Fibroblast of the aortic adventitia (primary cell): ENCODE data around the gene RPS18. TPM values are rescaled to one million over a fixed set of nuclear protein-coding genes. Genes with fewer than 3 reads are reported as not detected.

Experiments
- DNase-seq: peaks from one replicate; pipeline ENCODE4 v3.0.0-alpha.2; 2010; ENCODE audit warnings: low read depth
- H3K4me3 ChIP-seq: 2 replicates; pipeline ENCODE4 v1.5.1; 2011; ENCODE audit warnings: low read depth, mild to moderate bottlenecking, control low read depth, low read length, moderate library complexity
- total RNA-seq: library from RNA; depleted of rRNA; stranded (reverse); fragments of >200 nt; gene quantifications from 2 replicates; pipeline ENCODE4 v1.2.3, GENCODE V29; 2012; ENCODE audit warnings: low replicate concordance
- TF ChIP-seq, protein P1 (sequence below): IDR thresholded peaks from 2 replicates; pipeline ENCODE4 v1.5.1; 2011; ENCODE audit warnings: mild to moderate bottlenecking, low read length, control low read depth, inconsistent platforms; ENCODE audit not compliant: insufficient read depth

RPS18 gene
- total RNA-seq, 1 donor = 4,237 TPM

DNA sequence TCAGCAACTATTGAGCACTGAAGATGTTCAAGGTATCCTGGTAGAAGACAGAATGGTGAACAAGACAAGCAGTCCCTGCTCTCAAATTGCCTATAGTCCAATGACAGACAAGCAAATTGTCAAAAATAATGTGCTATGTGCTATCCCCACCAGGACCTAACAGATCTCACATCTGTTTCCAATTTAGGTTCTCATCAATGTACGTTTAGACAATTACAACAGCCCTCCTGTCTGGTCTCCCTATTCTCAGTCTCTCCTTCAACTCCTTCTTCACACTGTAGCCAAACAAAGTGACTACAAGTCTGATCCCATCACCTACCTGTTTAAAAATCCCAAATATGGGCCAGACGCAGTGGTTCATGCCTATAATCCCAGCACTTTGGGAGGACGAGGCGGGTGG is 34.5 kb downstream of the RPS18 start:
- no peak overlapping the region for H3K4me3 ChIP-seq
- TF ChIP-seq, protein P1, sequence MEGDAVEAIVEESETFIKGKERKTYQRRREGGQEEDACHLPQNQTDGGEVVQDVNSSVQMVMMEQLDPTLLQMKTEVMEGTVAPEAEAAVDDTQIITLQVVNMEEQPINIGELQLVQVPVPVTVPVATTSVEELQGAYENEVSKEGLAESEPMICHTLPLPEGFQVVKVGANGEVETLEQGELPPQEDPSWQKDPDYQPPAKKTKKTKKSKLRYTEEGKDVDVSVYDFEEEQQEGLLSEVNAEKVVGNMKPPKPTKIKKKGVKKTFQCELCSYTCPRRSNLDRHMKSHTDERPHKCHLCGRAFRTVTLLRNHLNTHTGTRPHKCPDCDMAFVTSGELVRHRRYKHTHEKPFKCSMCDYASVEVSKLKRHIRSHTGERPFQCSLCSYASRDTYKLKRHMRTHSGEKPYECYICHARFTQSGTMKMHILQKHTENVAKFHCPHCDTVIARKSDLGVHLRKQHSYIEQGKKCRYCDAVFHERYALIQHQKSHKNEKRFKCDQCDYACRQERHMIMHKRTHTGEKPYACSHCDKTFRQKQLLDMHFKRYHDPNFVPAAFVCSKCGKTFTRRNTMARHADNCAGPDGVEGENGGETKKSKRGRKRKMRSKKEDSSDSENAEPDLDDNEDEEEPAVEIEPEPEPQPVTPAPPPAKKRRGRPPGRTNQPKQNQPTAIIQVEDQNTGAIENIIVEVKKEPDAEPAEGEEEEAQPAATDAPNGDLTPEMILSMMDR = no peak
- no peak for DNase-seq

DNA sequence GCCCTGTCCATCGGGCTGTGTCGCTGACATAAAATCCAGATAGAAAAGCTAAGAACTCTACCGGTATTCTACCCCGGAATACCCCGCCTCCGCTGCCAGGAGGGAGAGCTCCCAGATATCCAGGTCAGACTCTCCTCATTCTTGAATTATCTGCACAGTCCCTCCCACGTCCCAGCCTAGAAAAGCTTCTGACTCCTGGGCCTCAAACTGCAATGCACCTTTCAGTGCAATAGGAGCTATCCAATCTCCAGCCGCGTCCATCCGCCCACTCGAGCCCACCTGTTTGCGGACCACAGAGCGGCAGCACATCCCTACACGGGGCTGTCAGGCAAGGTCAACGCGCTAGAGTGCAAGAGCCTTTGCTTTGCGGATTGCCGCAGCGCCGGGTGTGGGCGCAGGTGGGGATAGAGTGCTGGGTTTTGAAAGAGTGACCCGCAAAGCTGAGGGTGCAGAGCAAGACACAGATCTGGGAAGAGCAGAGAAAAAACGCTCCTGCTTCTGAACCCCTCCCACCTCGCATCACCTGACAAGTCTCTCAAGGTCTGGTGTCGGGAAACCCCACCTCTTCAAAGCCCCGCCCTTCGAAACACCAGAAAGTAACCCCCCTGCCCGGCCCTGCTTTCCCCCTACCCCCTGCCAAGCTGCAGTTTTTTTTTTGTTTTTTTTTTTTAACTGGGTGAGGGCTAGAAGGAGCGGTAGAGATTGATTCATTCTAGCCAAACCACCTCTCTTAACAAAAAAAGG is 40.7 kb downstream of the RPS18 start:
- peak; percentile 60 for DNase-seq
- TF ChIP-seq, protein P1 = no peak
- H3K4me3 ChIP-seq = peak overlapping the region; percentile 92

DNA sequence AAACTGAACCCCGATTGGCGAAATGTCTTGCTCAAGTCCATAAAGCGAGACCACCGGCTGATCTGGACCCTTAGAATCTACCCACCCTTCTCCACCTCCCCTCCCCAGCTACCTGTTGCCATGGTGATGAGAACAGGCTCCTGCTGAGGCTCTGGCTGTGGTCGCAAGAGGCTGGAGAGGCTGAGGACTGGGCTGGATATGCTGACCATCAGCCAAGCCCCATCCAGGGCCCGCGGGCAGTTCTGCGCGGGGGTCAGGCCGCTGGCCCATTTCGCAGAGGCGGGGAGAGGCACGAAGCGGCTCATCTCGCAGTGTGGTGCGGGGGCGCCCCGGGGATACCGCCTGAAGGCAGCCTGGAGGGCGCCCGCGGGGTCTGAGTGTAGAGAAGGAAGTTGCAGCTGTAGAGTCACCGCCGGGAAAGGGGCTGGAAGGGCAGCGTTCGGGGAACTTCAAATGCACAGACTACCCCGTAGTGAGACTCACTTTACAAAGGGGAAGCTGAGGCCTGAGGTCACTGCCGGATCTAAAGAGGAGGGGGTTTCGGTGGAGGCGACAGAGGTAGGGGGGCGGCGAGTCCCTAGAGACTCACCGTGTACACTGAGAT is 41.3 kb downstream of the RPS18 start:
- DNase-seq = no peak

DNA sequence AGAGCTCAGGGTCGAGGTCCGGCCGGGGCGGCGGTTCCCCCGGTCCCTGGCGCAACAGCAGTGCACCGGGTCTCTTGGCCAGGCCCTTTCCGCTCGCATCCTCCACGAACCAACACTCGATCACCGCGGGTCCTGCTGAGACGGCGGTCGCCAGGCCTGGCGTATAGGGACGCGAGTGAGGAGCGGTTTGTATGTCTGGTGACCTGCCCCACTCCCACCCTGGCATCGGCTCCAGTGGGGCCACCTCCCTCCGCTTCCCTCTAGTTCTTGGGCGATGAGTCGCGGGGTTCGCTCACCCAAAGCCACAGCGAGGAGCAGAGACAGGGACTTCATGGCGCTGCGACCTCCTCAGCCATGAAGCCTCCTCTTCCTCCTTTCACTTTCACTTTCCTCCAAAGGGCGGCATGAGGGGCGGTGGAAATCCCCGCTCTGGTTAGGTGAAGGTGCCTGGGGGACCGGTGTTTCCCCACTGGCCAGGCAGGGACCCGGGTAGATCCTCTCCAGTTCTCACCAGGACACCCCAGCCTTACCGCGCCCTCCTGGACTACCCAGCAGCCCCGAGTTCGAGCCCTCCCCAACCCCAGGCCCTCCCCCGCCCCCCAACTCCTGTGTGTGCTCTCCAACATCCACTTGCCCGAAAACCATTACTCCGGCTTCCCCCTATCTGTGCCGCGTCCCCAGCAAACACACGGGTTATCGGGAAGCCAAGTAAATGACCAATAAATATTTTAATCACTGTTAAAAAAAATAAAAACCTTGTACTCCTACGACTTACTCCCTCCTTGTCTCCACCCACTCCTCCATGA is 42.0 kb downstream of the RPS18 start, which contains the start of gene TAPBP:
TSS of gene TAPBP (minus strand) at position 370 of the 806 bp plus-strand sequence. CDS start at position 333, 37 bp downstream.
- TF ChIP-seq, protein P1 = no peak
- DNase-seq = peak; percentile 64
- H3K4me3 ChIP-seq = peak within 1 kb of the TSS; percentile 92

More for the DNA sequence above, 41.3 kb downstream of the RPS18 start:
- TF ChIP-seq, protein P1 = no peak
- peak overlapping the region; percentile 92 for H3K4me3 ChIP-seq

DNA sequence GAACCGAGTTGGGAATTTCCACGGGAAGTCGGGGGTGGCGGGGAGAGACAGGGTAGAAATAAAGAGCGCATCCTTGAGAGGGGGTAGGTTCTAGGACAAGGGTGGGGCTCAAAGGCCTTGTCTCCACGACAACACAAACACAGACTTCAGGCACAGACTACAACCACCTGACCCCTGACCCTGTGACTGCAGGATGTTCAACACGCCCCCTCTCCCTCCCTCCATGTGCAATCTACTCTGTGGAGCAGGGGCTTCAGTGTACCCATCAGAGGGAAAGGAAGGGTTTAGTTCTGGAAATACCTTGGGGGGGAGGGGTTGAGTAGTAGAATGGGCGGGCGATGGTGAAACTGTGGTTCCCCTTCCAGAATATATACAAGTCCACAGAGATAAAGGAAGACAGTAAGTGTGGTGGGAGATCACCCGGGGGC is 42.7 kb downstream of the RPS18 start:
- peak overlapping the region; percentile 92 for H3K4me3 ChIP-seq
- TF ChIP-seq, protein P1 = no peak
- peak; percentile 74 for DNase-seq

DNA sequence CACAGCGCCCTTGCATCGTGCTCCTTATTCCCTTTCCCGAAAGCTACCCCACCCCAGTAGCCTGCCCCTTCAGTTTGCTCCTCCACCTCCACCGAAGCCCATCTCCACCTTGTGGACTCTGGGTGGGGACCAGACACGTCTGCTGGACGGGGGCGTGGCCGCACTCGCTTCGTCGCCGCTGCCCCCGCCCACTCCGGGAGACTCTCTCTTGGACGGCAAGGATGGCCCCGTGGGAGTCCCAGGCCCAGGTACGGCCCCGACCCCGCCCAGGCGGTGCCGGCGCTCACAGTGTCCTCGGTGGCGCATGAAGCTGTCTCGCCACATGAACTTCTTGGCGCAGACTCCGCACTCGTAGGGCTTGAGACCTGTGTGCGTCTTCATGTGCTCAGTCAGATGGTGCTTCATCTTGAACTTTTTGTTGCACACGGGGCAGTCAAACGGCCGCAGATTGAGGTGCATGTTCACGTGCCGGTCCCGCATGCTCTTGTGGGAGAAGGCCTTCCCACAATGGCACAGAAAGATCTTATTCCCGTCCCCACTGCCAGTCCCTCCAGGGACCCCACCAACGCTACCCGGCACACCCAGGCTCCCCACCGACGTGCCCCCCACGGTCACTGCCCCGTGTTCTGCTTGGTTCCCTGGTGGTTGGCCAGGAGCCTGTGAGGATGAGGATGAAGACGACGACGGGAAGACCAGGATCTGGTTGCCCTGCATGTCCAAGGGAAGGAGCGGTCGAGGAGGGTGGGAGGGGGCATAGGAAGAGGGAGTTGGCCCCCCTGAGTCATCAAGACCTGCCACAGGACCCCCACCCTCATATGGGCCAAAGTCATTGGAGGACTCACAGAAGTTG is 43.3 kb downstream of the RPS18 start:
- DNase-seq = no peak
- TF ChIP-seq, protein P1 = no peak
- peak overlapping the region; percentile 92 for H3K4me3 ChIP-seq
